HG02870 (cell line): ENCODE results near the gene SLC35F3.

Experiments used
- ATAC-seq: cut with Tn5 transposase; IDR thresholded peaks from one replicate; pipeline ENCODE4 v1.9.1; 2021; ENCODE audit warnings: mild to moderate bottlenecking, moderate library complexity; ENCODE audit not compliant: unreplicated experiment

Gene SLC35F3

DNA sequence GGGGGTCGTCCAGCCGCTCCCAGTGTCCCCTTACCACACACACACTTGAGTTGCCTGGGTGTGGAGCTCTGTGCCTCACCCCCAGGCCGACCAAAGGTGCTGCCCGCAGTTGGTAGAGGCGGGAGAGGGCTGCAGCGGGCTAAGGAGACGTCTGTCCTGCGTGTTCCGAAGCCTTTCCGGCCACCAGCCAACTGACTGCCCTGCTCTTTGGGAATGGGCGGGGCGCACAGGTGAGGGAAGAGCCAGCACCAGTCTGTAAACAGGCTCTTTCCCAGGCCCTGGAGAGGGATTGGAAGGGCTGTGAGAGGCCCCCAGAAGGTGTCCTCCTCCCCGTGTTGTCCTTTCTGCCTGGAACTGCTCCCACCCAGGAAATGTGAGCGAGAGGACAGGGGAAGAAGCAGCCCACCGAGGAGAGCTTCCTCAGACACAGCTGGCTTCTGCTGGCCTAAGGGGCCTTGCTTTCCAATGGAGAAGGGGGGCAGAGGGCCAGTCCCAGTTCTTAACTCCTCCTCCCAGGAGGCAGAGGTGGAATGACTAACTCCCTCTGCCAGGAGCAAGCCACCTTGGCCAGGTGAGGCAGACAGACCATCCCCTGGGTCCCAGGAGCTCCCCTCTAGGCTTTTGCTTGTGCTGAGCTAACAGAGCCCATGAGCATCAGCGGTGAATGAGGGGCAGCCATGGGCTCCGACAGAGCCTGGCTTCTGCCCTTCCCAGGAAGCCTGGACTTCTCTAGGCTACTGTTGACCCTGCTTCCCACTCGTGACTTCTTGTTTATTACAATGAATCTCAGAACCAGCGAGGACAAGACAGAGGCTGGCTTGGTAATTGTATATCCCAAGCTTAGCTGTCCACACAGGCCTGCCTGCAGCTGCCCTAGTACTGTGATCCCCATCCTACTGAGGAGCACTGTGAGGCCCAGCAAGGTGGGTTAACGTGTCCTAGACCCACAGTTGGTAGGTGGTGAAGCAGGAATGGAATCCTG, 310.7 kb downstream of the SLC35F3 start:
- ATAC-seq = no peak

DNA sequence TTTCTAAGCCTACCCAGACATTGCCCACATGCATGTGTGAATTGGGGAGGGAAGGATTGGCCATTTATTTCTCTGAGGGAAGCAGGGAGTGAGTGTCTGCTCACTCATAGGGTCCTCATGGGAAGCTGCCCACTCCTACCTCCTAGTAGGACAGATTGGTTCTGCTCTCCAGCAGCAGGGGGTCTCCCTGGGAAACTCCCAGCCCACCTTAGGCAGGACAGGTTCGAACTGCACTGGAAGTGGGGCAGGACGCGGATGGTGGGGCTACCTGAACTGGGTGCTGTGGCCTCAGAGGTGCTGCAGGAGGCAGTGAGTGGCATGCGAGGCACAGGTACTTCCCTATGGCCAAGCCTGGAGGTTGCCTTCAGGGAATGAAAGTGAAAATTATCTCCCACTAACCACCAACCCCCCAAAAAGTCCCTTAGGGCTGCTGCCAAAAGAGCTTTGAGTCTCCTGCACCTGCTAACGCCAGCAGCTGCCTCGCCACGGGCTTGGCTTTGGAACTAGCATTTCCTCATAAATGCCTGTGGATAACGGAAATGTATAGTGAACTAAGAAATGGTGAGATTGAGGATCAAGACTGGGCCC, 311.7 kb downstream of the SLC35F3 start:
- ATAC-seq = no peak

DNA sequence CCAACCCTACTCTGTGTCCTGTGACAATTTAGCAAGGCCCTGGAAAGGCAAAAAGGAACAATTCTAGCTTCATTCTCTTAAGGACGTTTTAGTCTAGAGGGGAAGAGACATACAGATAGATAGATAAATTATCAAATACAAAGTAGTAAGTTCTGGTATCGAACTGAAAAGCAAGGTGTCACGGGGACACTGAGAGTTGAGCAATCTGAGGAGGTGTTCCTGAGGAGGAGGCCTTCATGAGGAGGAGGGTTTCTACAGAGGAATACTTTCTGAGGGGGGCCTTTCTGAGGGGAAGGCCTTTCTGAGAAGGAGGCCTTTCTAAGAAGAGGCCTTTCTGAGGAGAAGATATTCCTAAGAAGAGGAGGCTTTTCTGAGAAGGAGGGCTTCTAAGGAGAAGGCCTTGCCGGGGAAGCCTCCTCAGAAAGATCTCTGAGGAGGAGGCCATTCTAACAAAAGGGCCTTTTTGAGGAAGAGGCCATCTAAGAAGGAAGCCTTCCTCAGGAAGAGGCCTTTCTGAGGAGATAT, 312.9 kb downstream of the SLC35F3 start:
- ATAC-seq = no peak

DNA sequence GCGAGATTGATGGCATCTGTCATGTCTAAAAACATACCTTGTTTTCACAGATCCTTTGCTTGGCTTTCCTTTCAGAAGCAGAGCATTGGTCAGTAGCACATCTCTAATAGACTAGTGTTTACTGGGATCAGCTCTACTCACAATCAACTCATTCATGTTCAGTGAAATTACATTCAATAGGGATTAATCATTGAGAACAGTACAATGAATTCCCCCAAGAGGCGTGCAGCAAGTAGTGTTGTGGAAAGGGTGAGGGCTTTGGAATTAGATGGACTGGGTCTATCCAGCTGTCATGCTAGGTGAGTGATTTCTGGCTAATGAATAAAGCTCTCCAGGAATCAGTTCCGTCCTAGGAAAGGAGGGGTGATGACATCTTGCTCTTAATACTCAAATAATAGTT, 313.6 kb downstream of the SLC35F3 start:
- no peak for ATAC-seq

DNA sequence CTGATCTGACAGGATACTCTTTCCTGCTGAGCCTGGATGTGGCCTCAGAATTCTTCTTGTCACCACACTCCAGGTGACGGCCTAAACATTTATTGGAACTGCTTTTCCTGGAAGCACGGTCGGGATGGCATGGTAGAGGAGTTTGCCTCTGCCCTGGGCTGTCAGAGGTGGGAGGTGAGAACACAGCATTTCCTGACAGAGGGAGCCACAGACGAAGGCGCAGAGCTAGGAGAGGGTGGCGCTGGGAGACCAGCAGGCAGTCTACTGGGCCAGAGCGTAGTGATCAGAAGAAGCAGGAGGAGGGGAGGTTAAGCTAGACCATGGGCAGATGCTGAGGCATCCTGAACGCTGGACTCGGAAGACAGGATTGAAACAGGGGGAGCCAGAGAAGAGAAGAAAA, 315.2 kb downstream of the SLC35F3 start:
- ATAC-seq = no peak

DNA sequence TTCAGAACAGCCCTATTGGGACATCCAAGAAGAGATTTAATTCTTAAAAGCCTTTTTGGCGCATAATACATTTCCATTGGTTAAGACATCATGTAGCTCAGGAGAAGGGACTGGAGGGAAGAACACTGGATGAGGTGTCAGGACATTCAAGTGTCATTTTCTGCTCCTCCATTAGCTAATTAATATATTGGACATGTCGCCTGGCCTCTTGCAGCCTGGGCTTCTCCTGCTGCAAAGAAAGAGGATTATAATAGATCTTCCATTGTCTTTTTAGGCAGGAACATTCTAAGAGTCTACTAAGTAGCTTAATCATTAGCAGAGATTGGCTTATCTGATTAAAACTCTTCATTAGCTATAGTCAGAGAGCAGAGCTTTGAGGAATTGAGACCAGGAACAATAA, 317.1 kb downstream of the SLC35F3 start:
- no peak for ATAC-seq

DNA sequence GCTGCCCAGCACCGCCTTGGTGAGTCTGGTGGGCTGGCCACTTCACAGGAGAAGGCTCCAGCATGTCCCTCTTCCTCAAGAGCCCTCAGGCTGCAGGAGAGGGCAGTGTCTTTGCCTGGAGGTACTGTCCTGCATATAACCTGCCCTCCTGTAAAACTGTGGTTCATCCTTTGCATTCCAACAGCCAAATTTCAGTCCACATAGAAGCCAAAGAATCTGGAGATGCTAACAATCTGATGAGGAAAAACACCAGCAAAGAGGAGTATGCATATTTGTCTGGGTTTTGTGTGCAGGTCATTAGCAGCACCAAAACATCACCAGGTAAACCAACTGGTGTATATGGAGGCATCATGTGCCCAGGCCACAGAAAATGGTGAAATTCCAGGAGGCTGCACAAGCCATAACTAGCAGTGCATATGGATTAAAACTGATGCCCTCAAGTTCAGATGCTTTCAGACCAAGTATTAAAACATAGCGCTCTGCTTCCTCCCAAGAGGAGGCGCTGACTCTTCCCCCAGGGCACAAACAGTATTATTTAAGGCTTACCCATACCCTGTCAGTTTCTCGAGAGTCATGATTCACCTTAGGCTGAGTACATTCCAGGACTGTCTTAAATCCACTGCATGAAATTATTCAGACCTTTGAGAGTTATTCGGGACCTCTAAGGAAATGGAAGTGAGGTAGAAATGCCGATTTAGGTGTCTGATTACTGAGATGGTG, 318.2 kb downstream of the SLC35F3 start:
- ATAC-seq = no peak

DNA sequence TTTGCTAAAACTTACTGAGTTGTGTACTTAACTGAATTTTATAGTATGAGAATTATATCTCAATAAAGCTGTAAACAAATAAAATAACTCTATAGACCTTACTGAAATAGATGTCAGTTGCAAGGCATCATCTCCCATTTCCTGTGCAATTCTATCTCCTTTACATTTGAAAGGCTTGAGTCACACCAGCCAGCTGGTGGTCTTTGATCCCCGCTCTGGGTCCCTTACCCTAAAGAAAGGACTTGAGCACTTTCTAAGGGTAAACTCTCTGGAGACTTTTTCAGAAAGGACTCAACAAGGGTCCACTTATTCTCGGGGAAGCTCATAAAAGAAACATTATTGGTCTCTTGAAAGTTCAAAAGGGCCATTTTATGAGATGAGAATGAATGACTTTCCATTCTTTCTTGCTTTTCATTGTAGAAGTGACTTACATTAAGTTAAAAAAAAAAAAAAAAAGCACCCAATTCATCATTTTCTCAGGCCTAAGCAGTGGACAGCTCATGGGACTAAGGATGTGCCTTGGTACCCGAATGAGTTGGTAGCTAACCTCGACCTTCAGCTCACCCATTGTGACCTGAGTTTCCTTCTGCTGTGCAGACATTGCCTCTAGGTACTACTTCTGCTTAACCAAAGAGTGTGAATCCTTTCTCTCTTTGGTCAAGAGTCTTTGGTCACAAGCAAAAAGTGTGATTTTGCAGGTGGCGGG, 321.8 kb downstream of the SLC35F3 start:
- no peak for ATAC-seq

DNA sequence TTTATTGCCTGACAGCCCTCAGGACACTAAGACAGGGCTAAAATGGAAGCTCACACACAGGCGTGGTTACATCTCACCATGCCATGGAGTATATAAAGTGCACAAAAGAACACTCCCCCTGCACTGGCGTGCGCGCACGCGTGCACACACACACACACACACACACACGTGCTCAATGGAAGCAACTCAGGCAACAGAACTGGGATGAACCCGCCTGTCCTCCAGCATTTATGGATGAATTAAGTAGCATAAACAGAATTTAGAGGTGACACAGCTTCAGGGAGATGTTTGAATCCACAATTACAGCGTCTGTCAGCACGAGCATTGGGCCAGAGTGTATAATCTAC, 322.3 kb downstream of the SLC35F3 start:
- ATAC-seq = no peak

DNA sequence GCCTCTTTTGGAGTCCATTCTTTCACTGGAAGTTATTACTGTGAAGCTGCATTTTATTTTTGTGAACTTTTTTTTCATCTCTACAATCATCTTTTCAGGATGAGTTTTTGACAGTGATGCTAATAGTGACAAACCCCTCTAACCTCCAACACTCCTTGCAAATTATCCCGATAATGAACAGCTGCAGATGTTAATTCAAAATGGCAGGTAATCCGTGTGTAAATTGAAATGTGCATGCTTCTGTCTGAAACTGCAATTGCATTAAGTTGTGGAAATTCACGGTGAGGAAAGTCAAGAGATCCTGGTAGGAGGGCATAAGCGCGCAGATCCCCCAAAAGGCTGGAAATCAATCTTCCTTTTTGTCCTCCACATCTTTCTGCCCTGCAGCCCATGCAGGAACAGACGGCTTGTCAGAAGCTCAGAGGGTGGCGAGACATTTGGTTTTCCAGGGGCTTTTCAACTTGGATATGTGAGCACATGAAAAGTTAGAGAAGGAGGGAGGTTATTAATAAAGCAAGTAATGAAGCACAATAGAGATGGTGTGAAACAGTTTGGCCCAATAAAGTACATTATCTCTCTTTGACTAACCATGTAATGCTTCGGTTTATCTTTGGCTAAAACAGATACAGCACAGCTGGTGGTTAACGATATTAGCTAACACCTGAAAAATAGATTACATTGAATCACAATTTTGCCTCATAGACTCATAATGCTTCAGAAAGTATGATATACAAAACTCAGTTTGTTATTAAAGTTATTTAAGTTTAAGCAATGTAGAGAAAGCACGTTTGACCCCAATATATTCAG, 325.3 kb downstream of the SLC35F3 start:
- no peak for ATAC-seq

DNA sequence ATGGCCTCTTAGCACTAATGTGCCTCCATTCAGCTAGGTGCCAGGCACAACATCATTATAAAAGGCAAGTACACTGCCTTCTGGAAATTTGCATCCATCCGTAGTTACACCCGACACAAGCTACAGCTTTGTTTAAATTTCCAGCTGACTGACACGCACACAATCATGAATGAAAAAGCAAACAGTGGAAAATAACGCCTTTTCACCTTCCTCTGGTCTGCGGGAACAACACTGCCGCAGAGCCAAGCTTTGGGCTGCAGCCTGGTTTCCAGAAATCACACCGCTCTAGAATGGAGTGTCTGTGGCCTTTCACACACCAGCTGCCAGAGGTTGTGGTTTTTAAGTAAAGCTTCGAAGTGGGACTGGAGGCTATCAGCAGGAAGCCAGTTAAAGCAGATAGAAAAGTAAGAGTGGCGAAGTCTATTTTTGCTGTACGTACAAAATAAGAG, 326.0 kb downstream of the SLC35F3 start:
- ATAC-seq = no peak

DNA sequence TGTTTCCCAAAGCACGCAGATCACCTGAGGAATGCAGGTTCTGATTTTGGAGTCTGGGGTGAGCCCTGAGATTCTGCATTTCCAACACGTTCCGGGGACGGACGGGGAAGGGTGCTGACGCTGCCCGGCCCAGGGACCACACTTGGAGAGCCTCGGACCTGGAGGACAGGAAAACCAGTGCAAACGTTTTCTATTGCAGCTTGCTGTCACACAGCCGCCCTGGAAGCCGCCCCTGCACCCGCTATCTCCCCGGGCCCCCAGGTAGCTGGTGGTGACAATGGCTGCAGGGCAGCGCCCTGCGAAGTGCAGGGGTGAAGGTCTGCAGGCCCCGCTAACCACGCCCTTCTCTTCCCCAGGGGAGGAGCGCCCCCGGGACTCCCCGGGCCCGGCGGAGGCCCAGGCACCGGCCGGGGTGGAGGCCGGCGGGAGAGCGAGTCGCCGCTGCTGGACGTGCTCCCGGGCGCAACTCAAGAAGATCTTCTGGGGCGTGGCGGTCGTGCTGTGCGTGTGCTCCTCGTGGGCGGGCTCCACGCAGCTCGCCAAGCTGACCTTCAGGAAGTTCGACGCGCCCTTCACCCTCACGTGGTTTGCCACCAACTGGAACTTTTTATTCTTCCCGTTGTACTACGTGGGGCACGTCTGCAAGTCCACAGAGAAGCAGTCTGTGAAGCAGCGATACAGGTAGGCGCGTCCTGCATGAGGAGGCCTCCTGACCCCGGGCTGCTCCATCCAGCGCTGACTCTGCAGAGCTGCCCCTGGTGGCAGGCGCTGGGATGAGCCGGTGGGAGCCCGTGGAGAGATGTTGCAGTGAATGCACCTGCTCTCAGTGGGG, 326.8 kb downstream of the SLC35F3 start:
- ATAC-seq = no peak

DNA sequence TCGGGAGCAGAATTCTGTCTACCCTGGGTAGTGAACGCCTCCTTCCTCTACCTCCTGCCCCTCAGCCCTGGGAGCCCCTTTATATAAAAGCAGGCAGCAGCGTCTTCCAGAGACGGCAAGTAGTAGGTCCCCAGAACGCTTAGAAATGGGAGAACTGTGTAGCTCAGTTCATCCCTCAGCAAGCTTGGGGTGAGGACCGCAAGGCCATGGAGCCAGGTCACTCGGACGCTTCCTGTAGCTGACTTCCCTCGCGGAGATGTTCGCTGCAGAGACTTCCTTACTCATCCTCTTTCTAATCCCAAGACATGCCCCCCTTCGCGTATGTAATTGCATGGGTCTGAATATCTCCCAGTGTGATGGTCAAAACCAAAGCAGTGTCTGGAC, 327.4 kb downstream of the SLC35F3 start:
- no peak for ATAC-seq

DNA sequence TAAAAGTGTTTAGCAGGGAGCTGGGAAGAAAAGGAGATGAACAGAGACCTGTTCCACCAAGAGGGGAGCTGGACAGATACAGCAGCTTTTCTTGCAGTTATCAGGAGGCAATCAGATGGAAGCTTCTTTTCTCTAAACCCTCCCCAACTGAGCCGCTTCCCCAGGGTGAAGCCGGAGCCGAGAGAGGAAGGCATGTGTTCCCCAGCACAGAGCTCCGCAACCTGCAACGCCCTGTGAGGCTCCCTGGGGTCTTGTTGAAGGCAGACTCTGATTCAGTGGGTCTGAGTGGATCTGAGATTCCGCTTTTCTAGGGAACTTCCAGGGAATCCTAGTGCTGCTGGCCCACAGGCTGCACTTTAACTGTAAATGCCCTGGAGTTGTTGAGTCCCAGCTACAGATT, 329.7 kb downstream of the SLC35F3 start:
- ATAC-seq = no peak

DNA sequence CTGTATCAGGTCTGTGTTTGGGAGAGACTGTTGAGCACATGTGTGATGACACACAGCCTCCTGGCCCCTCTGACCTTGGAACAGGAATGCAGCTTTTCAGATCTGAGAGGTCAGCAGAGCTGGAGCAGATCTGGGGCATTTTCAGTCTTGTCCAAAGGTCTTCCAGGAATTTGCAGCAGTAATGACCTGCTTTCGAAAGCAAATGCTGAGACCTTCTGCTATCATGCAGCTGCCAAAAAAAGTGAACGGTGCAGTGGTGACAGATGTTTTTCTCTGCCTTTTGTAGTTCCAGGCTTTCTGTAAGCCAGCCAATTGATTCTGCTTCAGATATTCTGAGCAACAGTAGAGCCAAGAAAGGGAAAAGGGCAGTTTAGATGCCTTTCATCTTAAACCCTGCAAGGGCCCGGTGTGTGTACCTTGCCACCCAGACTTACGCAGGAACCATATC, 331.0 kb downstream of the SLC35F3 start:
- no peak for ATAC-seq

DNA sequence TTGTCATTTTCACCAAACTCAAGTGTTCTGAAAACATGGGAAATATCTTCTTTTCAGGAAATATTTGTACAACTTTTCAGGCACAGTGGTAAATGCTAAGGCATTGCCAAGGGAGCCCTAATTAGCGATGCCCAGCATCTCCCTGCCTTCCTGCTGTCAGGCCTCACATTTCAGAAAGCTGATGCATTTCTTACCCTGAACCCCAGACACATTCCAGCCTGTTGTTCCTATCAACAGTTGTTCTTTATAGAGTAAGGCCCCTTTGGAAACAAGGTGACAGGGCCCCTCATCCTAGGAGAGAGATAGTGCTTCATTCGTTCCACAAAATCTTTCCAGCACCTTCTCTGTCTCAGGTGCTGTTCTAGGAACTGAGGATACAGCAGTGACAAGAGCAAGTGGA, 332.9 kb downstream of the SLC35F3 start:
- ATAC-seq = no peak

DNA sequence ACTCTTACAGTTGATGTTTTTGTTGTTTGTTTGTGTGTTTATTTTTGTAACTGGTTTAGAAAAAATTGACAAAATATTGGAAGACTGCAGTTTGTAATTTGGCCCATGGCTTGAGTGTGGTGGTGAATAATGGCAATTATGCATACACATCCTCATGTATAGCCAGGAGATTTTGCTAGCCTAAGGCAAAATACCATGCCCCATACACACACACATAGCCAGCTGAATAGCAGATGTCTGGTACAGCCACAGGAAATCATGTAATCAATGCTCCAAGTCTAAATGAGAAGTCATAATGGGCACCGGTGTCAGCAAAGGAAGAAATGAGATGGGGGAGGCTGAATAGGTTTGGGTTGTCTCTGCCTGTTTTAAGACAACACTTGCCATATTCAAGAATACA, 333.6 kb downstream of the SLC35F3 start:
- ATAC-seq = no peak

DNA sequence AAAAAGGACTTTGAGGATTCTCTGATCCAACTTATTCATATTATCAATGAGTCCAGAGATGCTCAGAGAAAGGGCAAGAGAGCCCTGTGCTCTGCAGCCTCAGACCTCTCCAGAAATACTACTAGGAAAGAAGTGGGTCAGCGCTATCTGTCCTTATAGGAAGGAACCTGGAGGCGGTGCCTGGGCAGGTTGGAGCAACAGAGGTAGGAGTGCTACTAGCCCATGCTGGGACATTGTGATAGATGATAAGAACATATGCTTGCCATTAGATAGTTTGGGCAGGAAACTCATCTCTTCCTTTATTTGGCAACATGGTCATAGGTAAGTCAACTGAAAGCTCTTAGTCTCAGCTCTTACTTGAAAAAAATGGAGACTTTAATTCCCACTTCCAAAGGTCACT, 335.0 kb downstream of the SLC35F3 start:
- no peak for ATAC-seq

DNA sequence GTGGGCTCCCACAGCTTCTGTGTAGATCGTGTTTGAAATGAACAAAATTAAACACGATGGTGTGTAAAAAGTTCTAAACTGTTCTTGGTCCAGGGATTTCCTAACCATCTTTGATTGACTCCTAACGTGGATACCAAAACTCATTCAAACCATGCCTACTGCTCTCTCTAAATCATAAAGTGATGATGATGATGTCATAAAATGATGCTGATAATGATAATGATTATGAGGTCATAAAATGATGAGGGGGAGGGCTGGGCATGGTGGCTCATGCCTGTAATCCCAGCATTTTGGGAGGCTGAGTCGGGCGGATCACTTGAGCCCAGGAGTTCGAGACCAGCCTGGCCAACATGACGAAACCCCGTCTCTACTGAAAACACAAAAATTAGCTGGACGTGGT, 335.5 kb downstream of the SLC35F3 start:
- ATAC-seq = no peak
